IPS-15b (cell line): ENCODE results near the gene IGFN1.

Source experiments
- H3K27me3 ChIP-seq: one replicate; pipeline ENCODE4 v1.6.1; 2013; ENCODE audit warnings: low read length; ENCODE audit not compliant: control insufficient read depth, insufficient read depth
- H3K36me3 ChIP-seq: one replicate; pipeline ENCODE4 v1.6.1; 2013; ENCODE audit warnings: low read length; ENCODE audit not compliant: control insufficient read depth, insufficient read depth
- H3K4me1 ChIP-seq: one replicate; pipeline ENCODE4 v1.6.1; 2013; ENCODE audit warnings: mild to moderate bottlenecking, low read length; ENCODE audit not compliant: control insufficient read depth, insufficient read depth
- H3K4me3 ChIP-seq: one replicate; pipeline ENCODE4 v1.5.1; 2013; ENCODE audit warnings: low read depth, low read length
- H3K9ac ChIP-seq: one replicate; pipeline ENCODE4 v1.6.1; 2013; ENCODE audit warnings: low read depth, mild to moderate bottlenecking, low read length
- H3K9me3 ChIP-seq: one replicate; pipeline ENCODE4 v1.6.1; 2013; ENCODE audit warnings: mild to moderate bottlenecking, low read length; ENCODE audit not compliant: control insufficient read depth, insufficient read depth

IGFN1 gene

DNA sequence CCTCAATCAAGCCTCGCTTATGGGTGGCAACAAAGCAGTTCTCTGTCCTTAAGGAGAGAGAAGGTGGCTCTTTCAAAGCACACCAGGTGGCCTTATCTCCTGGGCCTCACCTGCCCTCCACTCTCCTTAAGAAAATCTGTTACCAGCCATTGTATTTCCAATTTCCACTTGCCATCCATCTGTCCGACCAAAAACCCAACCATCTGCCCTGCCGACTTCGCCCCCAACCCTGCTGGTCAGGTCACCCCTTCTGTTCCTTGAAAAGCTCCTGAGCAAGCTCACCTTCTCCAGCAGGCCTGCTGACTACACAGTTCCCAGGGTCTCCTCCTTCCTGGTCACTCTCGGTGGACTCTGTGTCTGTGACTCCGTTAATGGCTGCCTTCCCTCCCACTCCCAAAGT is 619 bp upstream of the IGFN1 start:
- Histone ChIP-seq H3K9me3 (no peaks in the 10 kb centered on the region), H3K4me3 (no peak overlapping the region), H3K9ac (no peak overlapping the region), H3K36me3 (no peaks in the 10 kb centered on the region), H3K4me1 (no peaks in the 10 kb centered on the region), H3K27me3 (peaks cover 2% of the 10 kb centered on the region)

DNA sequence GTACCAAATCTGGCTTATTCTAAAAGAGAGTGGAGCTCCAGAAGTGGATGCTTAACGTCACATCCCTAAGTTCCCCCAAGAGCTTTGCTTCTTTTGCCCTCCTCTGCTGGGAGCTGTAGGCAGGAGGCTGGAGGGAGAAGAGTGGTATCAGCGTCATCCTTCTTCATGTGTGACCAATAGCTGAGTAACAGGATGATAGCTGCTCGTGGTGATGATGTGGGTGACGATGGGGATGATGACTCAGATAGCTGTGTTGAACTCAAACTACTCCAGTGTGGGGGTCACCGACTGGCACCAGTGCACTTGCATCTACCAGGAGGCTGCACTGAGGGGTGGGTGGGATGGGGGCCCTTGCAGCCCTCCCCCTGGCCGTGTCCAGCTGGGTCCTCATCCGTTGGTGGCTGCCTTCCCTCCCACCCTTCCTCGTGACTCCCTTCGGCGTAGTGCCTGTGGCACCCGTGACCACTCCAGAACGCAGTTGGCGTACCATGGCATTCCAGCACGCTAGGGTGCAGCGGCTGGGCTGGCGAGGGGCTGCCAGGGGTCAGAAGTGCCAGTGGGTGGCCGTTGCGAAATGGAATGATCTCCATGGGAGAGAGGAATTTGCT is 1.1 kb downstream of the IGFN1 start:
- peaks cover 2% of the 10 kb centered on the region for H3K27me3 ChIP-seq
- H3K9me3 ChIP-seq, result no peaks in the 10 kb centered on the region
- H3K9ac ChIP-seq, result no peak overlapping the region
- no peaks in the 10 kb centered on the region for H3K4me1 ChIP-seq
- H3K4me3 ChIP-seq, result no peak overlapping the region
- H3K36me3 ChIP-seq, result no peaks in the 10 kb centered on the region

DNA sequence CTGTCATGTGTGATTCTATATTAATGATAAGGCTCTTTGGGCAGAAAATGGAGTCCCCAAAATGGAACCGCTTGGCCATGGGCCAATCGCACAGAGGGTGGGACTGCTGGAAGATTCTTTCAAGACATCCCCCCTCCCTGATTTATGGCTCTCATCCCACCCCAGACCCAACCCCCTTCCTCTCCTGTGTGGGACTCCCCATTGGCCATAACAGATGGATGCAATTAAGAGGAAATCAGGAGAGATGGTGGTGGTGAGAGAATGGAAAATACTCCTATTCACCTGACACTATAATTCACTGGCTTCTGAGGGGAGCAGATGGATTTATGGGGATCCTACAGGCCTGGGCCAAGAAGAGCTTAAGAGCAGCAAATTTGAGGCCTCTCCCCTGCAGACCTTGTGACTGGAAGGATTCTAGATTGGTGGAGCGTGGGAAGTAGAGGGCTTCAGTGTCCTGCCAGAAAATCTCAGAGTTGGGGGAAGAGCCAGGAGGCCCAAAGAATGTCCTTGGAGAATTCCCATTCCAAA is 1.7 kb downstream of the IGFN1 start:
- Histone ChIP-seq H3K4me3 (no peak overlapping the region), H3K4me1 (no peaks in the 10 kb centered on the region), H3K36me3 (no peaks in the 10 kb centered on the region), H3K9me3 (no peaks in the 10 kb centered on the region), H3K9ac (no peak overlapping the region), H3K27me3 (peaks cover 2% of the 10 kb centered on the region)

DNA sequence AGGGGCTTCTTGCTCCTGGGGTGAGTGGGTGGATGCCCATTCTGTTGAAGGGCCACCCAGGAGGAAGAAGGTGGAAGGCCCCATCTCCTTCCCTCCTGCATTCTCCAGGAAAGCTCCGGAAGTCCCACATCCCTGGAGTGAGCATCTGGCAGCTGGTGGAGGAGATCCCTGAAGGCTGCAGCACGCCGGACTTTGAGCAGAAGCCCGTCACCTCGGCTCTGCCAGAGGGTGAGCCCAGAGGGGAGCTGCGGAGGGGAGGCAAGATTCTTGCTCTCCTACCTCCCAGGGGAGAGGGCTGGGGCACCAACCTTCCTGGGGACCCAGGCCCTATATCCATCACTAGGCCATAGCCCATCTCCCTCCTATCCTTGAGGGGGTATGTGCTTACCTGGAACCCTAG is 3.4 kb downstream of the IGFN1 start:
- no peak overlapping the region for H3K4me3 ChIP-seq
- no peak overlapping the region for H3K9ac ChIP-seq
- no peaks in the 10 kb centered on the region for H3K4me1 ChIP-seq
- H3K36me3 ChIP-seq, result no peaks in the 10 kb centered on the region
- peaks cover 2% of the 10 kb centered on the region for H3K27me3 ChIP-seq
- no peaks in the 10 kb centered on the region for H3K9me3 ChIP-seq

DNA sequence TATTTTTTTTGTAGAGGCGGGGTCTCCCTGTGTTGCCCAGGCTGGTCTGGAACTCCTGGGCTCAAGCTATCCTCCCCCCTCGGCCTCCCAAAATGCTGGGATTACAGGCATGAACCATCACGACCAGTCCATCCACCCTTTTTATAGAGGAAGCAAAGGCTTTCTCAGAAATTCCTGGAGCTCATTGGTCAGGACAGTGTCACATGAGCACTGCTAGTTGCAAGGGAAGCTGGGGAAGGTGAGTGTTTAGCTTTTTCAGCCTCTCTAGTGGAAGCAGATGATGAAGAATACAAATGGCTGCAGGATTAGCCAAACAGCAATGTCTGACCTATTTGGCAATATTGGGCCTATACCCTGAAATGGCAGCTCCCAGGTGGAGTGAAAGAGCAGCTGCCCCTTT is 8.0 kb downstream of the IGFN1 start:
- Histone ChIP-seq H3K27me3 (no peaks in the 10 kb centered on the region), H3K9ac (no peak overlapping the region), H3K4me3 (no peak overlapping the region), H3K9me3 (no peaks in the 10 kb centered on the region), H3K36me3 (no peaks in the 10 kb centered on the region), H3K4me1 (no peaks in the 10 kb centered on the region)

DNA sequence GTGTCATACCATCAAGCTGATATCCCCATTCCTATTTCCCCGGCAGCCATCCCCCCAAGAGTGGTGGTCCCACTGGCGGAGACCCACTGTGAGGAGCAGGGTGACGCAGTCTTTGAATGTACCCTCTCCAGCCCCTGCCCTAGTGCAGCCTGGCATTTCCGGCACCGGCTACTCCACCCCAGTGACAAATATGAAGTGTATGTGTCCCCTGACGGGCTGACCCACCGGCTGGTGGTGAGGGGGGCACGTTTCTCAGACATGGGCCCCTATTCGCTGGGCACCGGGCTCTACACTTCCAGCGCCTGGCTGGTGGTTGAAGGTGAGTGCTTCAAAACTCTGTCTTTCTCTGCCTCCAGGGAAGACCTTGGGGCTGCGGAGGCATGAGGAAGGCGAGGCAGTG is 14.4 kb downstream of the IGFN1 start:
- Histone ChIP-seq H3K9me3 (no peaks in the 10 kb centered on the region), H3K4me3 (no peak overlapping the region), H3K36me3 (no peaks in the 10 kb centered on the region), H3K4me1 (no peaks in the 10 kb centered on the region), H3K27me3 (peaks cover 12% of the 10 kb centered on the region), H3K9ac (no peak overlapping the region)

DNA sequence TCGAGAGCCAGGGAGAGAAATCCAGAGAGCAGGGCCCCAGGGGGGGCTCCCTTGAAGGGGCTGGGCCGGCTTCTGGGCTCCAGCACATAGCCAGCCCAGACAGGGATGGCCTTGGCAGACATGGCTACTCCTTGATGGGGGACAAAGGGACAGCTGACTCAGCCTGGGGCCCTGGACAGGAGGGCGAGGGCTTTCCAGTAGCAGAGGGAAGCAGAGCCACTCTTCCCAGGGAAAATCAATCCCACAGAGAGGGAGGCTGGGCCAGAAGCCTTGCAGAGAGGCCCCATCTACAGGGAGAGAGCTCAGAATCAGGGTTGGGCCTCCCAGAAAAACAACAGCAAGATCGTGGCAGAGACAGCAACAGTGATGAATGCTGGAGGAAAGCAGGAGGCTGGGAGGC is 15.6 kb downstream of the IGFN1 start:
- Histone ChIP-seq H3K9me3 (no peaks in the 10 kb centered on the region), H3K9ac (no peak overlapping the region), H3K36me3 (no peaks in the 10 kb centered on the region), H3K4me1 (no peaks in the 10 kb centered on the region), H3K4me3 (no peak overlapping the region), H3K27me3 (peaks cover 18% of the 10 kb centered on the region)

DNA sequence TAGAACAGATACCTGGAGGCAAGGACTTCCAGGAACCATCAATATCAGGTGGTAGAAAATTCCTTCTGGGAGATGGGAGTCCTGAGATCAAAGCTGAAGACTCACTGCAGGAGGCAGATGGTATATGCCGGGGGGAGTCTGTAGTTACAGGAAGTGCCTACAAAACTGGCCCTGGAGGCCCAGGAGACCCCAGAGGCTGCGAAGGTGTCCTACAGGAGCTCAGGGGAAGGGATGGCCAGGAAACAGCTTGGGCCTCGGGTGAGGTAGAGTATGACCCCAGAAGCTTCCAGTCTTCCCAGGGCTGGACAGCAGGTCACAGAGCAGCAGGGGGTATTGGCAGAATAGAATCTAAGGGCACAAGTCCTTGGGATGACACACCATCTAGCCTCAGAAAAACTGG is 16.4 kb downstream of the IGFN1 start:
- Histone ChIP-seq H3K36me3 (no peaks in the 10 kb centered on the region), H3K9me3 (no peaks in the 10 kb centered on the region), H3K4me3 (no peak overlapping the region), H3K9ac (no peak overlapping the region), H3K4me1 (no peaks in the 10 kb centered on the region), H3K27me3 (peaks cover 20% of the 10 kb centered on the region)

DNA sequence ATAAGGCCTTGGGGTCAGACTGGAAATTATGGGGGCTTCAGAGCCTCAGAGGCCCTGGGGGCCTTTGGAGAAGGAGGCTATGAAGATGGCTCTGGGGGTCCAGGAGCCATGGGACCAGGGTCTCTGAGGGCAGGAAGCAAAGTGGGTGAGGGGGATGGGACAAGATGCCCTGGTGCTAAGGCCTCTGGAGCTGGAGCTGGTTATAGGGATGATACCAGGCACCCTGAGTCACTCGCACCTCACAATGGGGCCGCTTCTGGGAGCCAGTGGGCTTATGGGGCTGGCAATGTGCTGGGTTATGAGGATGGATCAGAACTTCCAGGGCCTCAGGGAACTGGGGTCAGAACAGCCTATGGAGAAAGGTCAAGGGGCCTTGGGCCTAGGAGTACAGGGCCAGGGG is 17.6 kb downstream of the IGFN1 start:
- H3K9ac ChIP-seq, result no peak overlapping the region
- no peaks in the 10 kb centered on the region for H3K4me1 ChIP-seq
- no peaks in the 10 kb centered on the region for H3K9me3 ChIP-seq
- no peak overlapping the region for H3K4me3 ChIP-seq
- peaks cover 20% of the 10 kb centered on the region for H3K27me3 ChIP-seq
- H3K36me3 ChIP-seq, result no peaks in the 10 kb centered on the region

DNA sequence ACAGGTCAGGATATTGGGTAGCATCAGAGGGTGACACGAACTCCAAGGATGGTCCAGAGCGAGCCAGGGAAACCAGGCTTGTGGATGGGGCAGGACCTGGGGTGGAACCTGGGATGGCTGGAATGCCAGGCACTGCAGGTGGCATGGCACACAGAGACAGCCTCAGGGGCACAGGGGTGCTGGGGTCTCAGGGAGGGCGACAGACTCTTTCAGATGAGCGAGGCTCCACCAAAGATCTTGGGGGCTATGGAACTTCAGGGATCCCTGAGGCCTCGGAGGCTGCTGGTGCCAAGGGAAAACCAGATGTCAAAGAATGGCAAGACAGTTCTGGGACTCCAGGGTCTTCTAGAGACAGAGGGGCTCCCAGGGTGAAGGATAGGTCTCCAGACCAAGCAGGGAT is 21.4 kb downstream of the IGFN1 start:
- no peak overlapping the region for H3K4me3 ChIP-seq
- no peaks in the 10 kb centered on the region for H3K4me1 ChIP-seq
- H3K9me3 ChIP-seq, result no peaks in the 10 kb centered on the region
- no peaks in the 10 kb centered on the region for H3K36me3 ChIP-seq
- peaks cover 19% of the 10 kb centered on the region for H3K27me3 ChIP-seq
- H3K9ac ChIP-seq, result no peak overlapping the region

DNA sequence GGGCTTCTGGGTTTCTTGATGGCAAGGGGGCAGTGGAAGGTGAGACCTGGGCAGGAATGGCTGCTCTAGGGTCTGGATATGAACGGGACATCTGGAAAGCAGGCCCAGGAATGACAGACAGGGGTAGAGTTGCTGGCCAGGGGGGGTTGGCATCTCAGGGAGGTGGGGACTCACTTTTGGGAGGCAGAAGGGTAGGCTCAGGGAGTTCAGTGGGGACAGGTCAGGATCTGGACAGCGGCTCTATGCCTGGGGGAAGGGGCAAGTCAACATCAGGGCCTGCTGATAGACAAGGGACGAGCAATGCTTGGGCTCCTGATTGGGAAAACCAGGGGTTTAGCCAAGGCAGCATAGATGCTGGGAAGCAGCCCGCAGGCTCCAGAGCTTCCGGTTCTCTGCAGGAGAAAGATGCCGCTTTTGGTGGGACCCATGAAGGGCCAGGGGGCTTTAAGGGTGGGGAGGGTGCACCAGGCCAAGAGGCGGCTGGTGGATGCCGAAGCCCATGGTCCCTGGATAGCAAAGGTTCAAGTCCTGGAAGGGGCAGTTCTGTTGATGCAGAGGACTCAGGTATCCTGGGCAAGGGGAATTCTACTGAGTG is 21.9 kb downstream of the IGFN1 start:
- H3K9me3 ChIP-seq, result no peaks in the 10 kb centered on the region
- no peak overlapping the region for H3K9ac ChIP-seq
- H3K4me3 ChIP-seq, result no peak overlapping the region
- no peaks in the 10 kb centered on the region for H3K36me3 ChIP-seq
- H3K27me3 ChIP-seq, result peaks cover 19% of the 10 kb centered on the region
- H3K4me1 ChIP-seq, result no peaks in the 10 kb centered on the region

DNA sequence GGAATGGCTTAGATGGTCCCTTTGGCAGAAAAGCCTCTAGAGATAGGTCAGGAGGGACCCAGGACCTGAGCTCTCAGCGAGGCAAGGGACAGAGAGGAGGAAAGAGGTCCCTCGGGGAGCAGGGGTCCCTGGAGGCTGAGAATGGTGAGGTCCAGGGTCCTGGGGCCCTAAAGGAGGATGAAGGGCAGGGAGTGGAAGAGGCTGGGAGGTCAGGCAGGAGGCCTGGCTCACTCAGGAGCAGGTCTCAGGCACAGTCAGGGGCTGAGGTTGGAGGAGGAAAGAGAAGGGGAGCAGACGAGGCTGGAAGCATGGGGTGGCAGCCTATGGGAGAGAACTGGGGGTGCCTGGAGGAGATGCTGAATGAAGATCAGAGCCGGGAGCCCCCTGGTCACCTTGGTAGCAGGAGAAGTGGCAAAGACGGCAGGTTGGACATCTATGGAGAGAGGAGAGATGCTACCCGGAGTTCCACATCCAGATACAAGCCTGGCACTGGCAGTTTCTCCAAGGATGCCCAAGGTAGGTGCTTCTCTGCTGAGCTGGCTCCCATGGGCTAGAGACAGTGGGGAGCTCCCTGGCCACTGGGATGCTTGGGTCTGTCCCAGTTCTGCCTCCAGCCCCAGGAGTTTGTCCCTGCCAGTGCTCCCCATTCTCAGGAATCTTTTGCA is 22.6 kb downstream of the IGFN1 start:
- H3K9me3 ChIP-seq, result no peaks in the 10 kb centered on the region
- peaks cover 19% of the 10 kb centered on the region for H3K27me3 ChIP-seq
- no peaks in the 10 kb centered on the region for H3K36me3 ChIP-seq
- H3K4me3 ChIP-seq, result no peak overlapping the region
- no peaks in the 10 kb centered on the region for H3K4me1 ChIP-seq
- no peak overlapping the region for H3K9ac ChIP-seq
